Lower leg skin (tissue), 4 donors: ENCODE measurements around the gene ADGRL3. TPM values are rescaled to one million over a fixed set of nuclear protein-coding genes. Genes with fewer than 3 reads are reported as not detected.

Experiments used
- DNase-seq, 2 donors: peaks; one replicate each; pipeline ENCODE4 v3.0.0-alpha.2; 2019; ENCODE audit warnings: low spot score in 2 of 2
- H3K4me3 ChIP-seq: fragments of 200-600 bp; sonication (generic); 2 replicates; pipeline ENCODE4 v1.5.1; 2017; ENCODE audit warnings: mild to moderate bottlenecking, low read depth; ENCODE audit not compliant: poor library complexity, severe bottlenecking
- CTCF ChIP-seq, 3 donors: fragments of 450-650 bp; IDR thresholded peaks; one replicate each; pipeline ENCODE4 v1.5.1; 2016; ENCODE audit warnings: antibody characterized with exemption in 3 of 3, mild to moderate bottlenecking in 3 of 3, moderate library complexity in 2 of 3
- POLR2A ChIP-seq, 2 donors: fragments of 450-650 bp; IDR thresholded peaks; one replicate each; pipeline ENCODE4 v1.6.1; 2016 to 2017; ENCODE audit warnings: antibody characterized with exemption in 2 of 2, mild to moderate bottlenecking in 1 of 2, moderate library complexity in 1 of 2
- WGBS, 2 donors: methylation state at CpG; one replicate each; pipeline ENCODE4 v1.1.5; 2018; 5-methylcytosine and 5-hydroxymethylcytosine counted together
- intact Hi-C: fragments of 100-400 bp; cut with DNase I; formaldehyde crosslinking; loops from one replicate; pipeline ENCODE4 v1.15.0; 2023; ENCODE audit warnings: low total_unique reads
- total RNA-seq, 4 donors: library from RNA; depleted of rRNA; stranded (reverse); fragments of >200 nt; gene quantifications; one replicate each; pipeline ENCODE4 v1.1.0, GENCODE V29; 2016

Gene ADGRL3
- total RNA-seq, 4 donors from 2014 or later, result 1.8 to 21.2 (median 8.2) TPM

GRCh38 chr4:61177367-61177766 lies 22.8 kb upstream of the ADGRL3 start:
- TF ChIP-seq POLR2A (IDR thresholded peaks at IDR 0.05) (no peak), CTCF (IDR thresholded peaks at IDR 0.05) (no peak)
- intact Hi-C loops, result no loop called here
- WGBS, 2 donors, result 84 to 93% methylated on average over 2 of the region's 2 CpGs
- DNase-seq, result no peak
- no peak overlapping the region for H3K4me3 ChIP-seq

- TF ChIP-seq CTCF (IDR thresholded peaks at IDR 0.05), result no peak
- TF ChIP-seq POLR2A (IDR thresholded peaks at IDR 0.05), result no peak
- 53% methylated on average over 5 of the region's 5 CpGs for WGBS, 2 donors
- intact Hi-C loops, result no loop called here
- no peak for DNase-seq
- no peak overlapping the region for H3K4me3 ChIP-seq
These were observed 19.7 kb upstream of the ADGRL3 start for GRCh38 chr4:61180405-61180804.

- TF ChIP-seq CTCF (IDR thresholded peaks at IDR 0.05) (no peak), POLR2A (IDR thresholded peaks at IDR 0.05) (no peak)
- H3K4me3 ChIP-seq, result no peak overlapping the region
- WGBS, 2 donors, result 86 to 96% methylated on average over 1 of the region's 1 CpG
- intact Hi-C loops, result no loop called here
- DNase-seq, result no peak
These were observed 17.2 kb upstream of the ADGRL3 start for GRCh38 chr4:61182915-61183314.

- DNase-seq, result no peak
- H3K4me3 ChIP-seq, result no peak overlapping the region
- TF ChIP-seq POLR2A (IDR thresholded peaks at IDR 0.05), result no peak
- TF ChIP-seq CTCF (IDR thresholded peaks at IDR 0.05), result no peak
- intact Hi-C loops, result no loop called here
These were observed 14.8 kb upstream of the ADGRL3 start for GRCh38 chr4:61185288-61185687.

GRCh38 chr4:61192392-61192791 lies 7.7 kb upstream of the ADGRL3 start:
- H3K4me3 ChIP-seq, result no peak overlapping the region
- 89 to 93% methylated on average over 2 of the region's 2 CpGs for WGBS, 2 donors
- no peak for DNase-seq
- TF ChIP-seq POLR2A (IDR thresholded peaks at IDR 0.05) (no peak), CTCF (IDR thresholded peaks at IDR 0.05) (no peak)
- intact Hi-C loops, result no loop called here

GRCh38 chr4:61193863-61194262 lies 6.3 kb upstream of the ADGRL3 start:
- 84 to 91% methylated on average over 4 of the region's 4 CpGs for WGBS, 2 donors
- no peak for DNase-seq
- H3K4me3 ChIP-seq, result no peak overlapping the region
- intact Hi-C loops, result no loop called here
- no peak for TF ChIP-seq POLR2A (IDR thresholded peaks at IDR 0.05)
- no peak for TF ChIP-seq CTCF (IDR thresholded peaks at IDR 0.05)
